MM.1S (cell line): ENCODE measurements around the gene XXYLT1.

ENCODE experiments used
- DNase-seq: peaks from one replicate; pipeline ENCODE4 v3.0.0-alpha.2; 2015
- H2AFZ ChIP-seq: fragments of 300-600 bp; sonication (generic); 2 replicates; pipeline ENCODE4 v1.6.0; 2016; ENCODE audit warnings: antibody characterized with exemption, low read length
- H3F3A ChIP-seq: fragments of 300-600 bp; sonication (generic); 2 replicates; pipeline ENCODE4 v1.6.1; 2016; ENCODE audit warnings: mild to moderate bottlenecking, antibody characterized with exemption, low read length, moderate library complexity, mixed read lengths; ENCODE audit not compliant: insufficient read depth
- H3K27ac ChIP-seq: fragments of 300-600 bp; sonication (generic); 2 replicates; pipeline ENCODE4 v1.5.1; 2016; ENCODE audit warnings: mild to moderate bottlenecking, low read length
- H3K27me3 ChIP-seq: fragments of 300-600 bp; sonication (generic); replicated peaks from 2 replicates; pipeline ENCODE4 v1.6.0; 2016; ENCODE audit warnings: low read length; ENCODE audit not compliant: insufficient read depth
- H3K36me3 ChIP-seq: fragments of 300-600 bp; sonication (generic); replicated peaks from 2 replicates; pipeline ENCODE4 v1.6.1; 2016; ENCODE audit warnings: mild to moderate bottlenecking, low read length, mixed read lengths; ENCODE audit not compliant: insufficient read depth
- H3K4me1 ChIP-seq: fragments of 300-600 bp; sonication (generic); 2 replicates; pipeline ENCODE4 v1.6.1; 2016; ENCODE audit warnings: low read length, mixed read lengths
- H3K4me2 ChIP-seq: fragments of 300-600 bp; sonication (generic); 2 replicates; pipeline ENCODE4 v1.6.0; 2016; ENCODE audit warnings: low read depth, low read length
- H3K4me3 ChIP-seq: fragments of 300-600 bp; sonication (generic); 2 replicates; pipeline ENCODE4 v1.5.1; 2016; ENCODE audit warnings: low read length, mixed read lengths
- H3K79me2 ChIP-seq: fragments of 300-600 bp; sonication (generic); 2 replicates; pipeline ENCODE4 v1.6.1; 2016; ENCODE audit warnings: mixed run types, low read length, mixed read lengths
- H3K9ac ChIP-seq: fragments of 300-600 bp; sonication (generic); 2 replicates; pipeline ENCODE4 v1.6.1; 2016; ENCODE audit warnings: low read length, mixed read lengths
- H3K9me2 ChIP-seq: fragments of 300-600 bp; sonication (generic); replicated peaks from 2 replicates; pipeline ENCODE4 v1.6.1; 2016; ENCODE audit warnings: mild to moderate bottlenecking, low read length, mixed read lengths; ENCODE audit not compliant: insufficient read depth
- H3K9me3 ChIP-seq: fragments of 300-600 bp; sonication (generic); replicated peaks from 2 replicates; pipeline ENCODE4 v1.6.1; 2016; ENCODE audit warnings: mild to moderate bottlenecking, low read length, mixed read lengths; ENCODE audit not compliant: insufficient read depth
- H4K20me1 ChIP-seq: fragments of 300-600 bp; sonication (generic); 2 replicates; pipeline ENCODE4 v1.6.1; 2016; ENCODE audit warnings: mild to moderate bottlenecking, low read length, moderate library complexity, mixed read lengths; ENCODE audit not compliant: insufficient read depth
- EZH2 ChIP-seq: fragments of 300-600 bp; sonication (generic); optimal IDR thresholded peaks from 2 replicates; pipeline ENCODE3; 2017; ENCODE audit warnings: low read depth, mild to moderate bottlenecking, antibody characterized with exemption, low read length, mixed read lengths
- EZH2phosphoT487 ChIP-seq: fragments of 300-600 bp; sonication (generic); IDR thresholded peaks from 2 replicates; pipeline ENCODE4 v1.6.1; 2018; ENCODE audit warnings: antibody characterized with exemption, low read length
- TF ChIP-seq, protein P1 (sequence below): fragments of 300-600 bp; sonication (generic); IDR thresholded peaks from 2 replicates; pipeline ENCODE4 v1.5.1; 2016; ENCODE audit warnings: antibody characterized with exemption, low read length, mixed read lengths

XXYLT1 gene

GRCh38 chr3:195086341-195086740 lies 184.6 kb downstream of the XXYLT1 start:
- Histone ChIP-seq H3K4me3 (no peak overlapping the region), H3K4me2 (no peak overlapping the region), H3K9me2 (no peaks in the 10 kb centered on the region)

GRCh38 chr3:195085356-195086130 lies 185.4 kb downstream of the XXYLT1 start:
- Histone ChIP-seq H3F3A (no peaks in the 10 kb centered on the region), H3K4me2 (no peak overlapping the region)
- no peak for TF ChIP-seq EZH2
- TF ChIP-seq, protein P1, sequence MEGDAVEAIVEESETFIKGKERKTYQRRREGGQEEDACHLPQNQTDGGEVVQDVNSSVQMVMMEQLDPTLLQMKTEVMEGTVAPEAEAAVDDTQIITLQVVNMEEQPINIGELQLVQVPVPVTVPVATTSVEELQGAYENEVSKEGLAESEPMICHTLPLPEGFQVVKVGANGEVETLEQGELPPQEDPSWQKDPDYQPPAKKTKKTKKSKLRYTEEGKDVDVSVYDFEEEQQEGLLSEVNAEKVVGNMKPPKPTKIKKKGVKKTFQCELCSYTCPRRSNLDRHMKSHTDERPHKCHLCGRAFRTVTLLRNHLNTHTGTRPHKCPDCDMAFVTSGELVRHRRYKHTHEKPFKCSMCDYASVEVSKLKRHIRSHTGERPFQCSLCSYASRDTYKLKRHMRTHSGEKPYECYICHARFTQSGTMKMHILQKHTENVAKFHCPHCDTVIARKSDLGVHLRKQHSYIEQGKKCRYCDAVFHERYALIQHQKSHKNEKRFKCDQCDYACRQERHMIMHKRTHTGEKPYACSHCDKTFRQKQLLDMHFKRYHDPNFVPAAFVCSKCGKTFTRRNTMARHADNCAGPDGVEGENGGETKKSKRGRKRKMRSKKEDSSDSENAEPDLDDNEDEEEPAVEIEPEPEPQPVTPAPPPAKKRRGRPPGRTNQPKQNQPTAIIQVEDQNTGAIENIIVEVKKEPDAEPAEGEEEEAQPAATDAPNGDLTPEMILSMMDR = no peak
- no peak for TF ChIP-seq EZH2phosphoT487

More at GRCh38 chr3:195086341-195086740, 184.6 kb downstream of the XXYLT1 start:
- TF ChIP-seq EZH2 = no peak
- TF ChIP-seq EZH2phosphoT487 = no peak
- TF ChIP-seq, protein P1 = no peak
- Histone ChIP-seq H3K79me2 (no peaks in the 10 kb centered on the region), H3K9ac (no peak overlapping the region), H3K4me1 (no peaks in the 10 kb centered on the region), H3F3A (no peaks in the 10 kb centered on the region), H3K36me3 (no peaks in the 10 kb centered on the region), H3K27ac (no peak overlapping the region), H4K20me1 (no peaks in the 10 kb centered on the region), H3K9me3 (no peaks in the 10 kb centered on the region), H2AFZ (no peak overlapping the region), H3K27me3 (no peaks in the 10 kb centered on the region)
- no peak for DNase-seq

DNA sequence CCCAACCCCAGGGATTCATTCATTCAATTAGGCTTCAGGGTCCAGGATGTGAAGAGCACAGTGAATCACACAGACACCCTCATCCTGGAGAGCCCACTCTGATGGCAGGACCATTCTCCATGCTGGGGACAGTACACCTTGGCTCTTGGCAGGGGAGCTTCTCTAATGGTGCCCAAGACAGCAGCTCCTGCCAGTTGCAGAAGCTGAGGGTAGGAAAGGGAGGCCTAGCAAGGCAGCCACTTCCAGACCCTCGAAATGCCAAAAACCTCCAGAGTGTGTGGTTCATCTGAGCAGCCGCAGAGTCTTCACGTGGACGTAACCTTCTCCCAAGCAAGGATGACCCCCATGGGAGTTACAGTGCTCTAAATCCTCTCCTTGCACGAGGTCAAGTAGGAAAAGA lies 186.2 kb downstream of the XXYLT1 start:
- TF ChIP-seq EZH2 (no peak), EZH2phosphoT487 (no peak)
- TF ChIP-seq, protein P1 = no peak
- no peak overlapping the region for H2AFZ ChIP-seq
- H3K9me3 ChIP-seq = no peaks in the 10 kb centered on the region
- no peak overlapping the region for H3K9ac ChIP-seq
- no peaks in the 10 kb centered on the region for H3K79me2 ChIP-seq
- no peaks in the 10 kb centered on the region for H3K4me1 ChIP-seq
- H3K36me3 ChIP-seq = no peaks in the 10 kb centered on the region
- H3K9me2 ChIP-seq = no peaks in the 10 kb centered on the region
- H3K4me3 ChIP-seq = no peak overlapping the region
- no peak overlapping the region for H3K27ac ChIP-seq
- no peak for DNase-seq
- no peaks in the 10 kb centered on the region for H4K20me1 ChIP-seq
- no peaks in the 10 kb centered on the region for H3K27me3 ChIP-seq
- H3K4me2 ChIP-seq = no peak overlapping the region
- H3F3A ChIP-seq = no peaks in the 10 kb centered on the region

More at GRCh38 chr3:195085356-195086130, 185.4 kb downstream of the XXYLT1 start:
- no peaks in the 10 kb centered on the region for H3K36me3 ChIP-seq
- DNase-seq = no peak
- H4K20me1 ChIP-seq = no peaks in the 10 kb centered on the region
- no peaks in the 10 kb centered on the region for H3K9me2 ChIP-seq
- no peaks in the 10 kb centered on the region for H3K9me3 ChIP-seq
- no peaks in the 10 kb centered on the region for H3K4me1 ChIP-seq
- H2AFZ ChIP-seq = no peak overlapping the region
- no peak overlapping the region for H3K9ac ChIP-seq
- H3K79me2 ChIP-seq = no peaks in the 10 kb centered on the region
- H3K27me3 ChIP-seq = no peaks in the 10 kb centered on the region
- H3K4me3 ChIP-seq = no peak overlapping the region
- H3K27ac ChIP-seq = no peak overlapping the region
